ENCODE results near the gene EGFL8. TPM values are rescaled to one million over a fixed set of nuclear protein-coding genes. Genes with fewer than 3 reads are reported as not detected.

Gene EGFL8
- total RNA-seq, 1 experiment from 2014 or later = 4.3 TPM

- H3K27me3 ChIP-seq (ENCODE audit: control insufficient read depth, insufficient read depth, low read length) = peaks cover 48% of the 10 kb centered on the region
- DNase-seq = peak; percentile 69
- H3K4me3 ChIP-seq (ENCODE audit: insufficient read depth, low read depth, low read length) = peak within 1 kb of the TSS; percentile 80
- H3K36me3 ChIP-seq (replicated peaks; ENCODE audit: control insufficient read depth, insufficient read depth, low read length) = peaks cover 5% of the 10 kb centered on the region
Measured at GRCh38 chr6:32151863-32152768, 12.3 kb upstream of the EGFL8 start, which contains the start of gene PRRT1. PRRT1 (minus strand) TSS chr6:32151939; CDS start chr6:32151827, 112 bp downstream.

- Histone ChIP-seq H3K27me3 (ENCODE audit: control insufficient read depth, insufficient read depth, low read length) (peaks cover 44% of the 10 kb centered on the region), H3K4me3 (ENCODE audit: insufficient read depth, low read depth, low read length) (peak overlapping the region; percentile 80), H3K36me3 (replicated peaks; ENCODE audit: control insufficient read depth, insufficient read depth, low read length) (peaks cover 10% of the 10 kb centered on the region)
- DNase-seq = peak; percentile 85
Measured at GRCh38 chr6:32152769-32153563, 11.4 kb upstream of the EGFL8 start.

- Histone ChIP-seq H3K4me3 (ENCODE audit: insufficient read depth, low read depth, low read length) (peak within 1 kb of the TSS; percentile 80), H3K36me3 (replicated peaks; ENCODE audit: control insufficient read depth, insufficient read depth, low read length) (peaks cover 10% of the 10 kb centered on the region), H3K27me3 (ENCODE audit: control insufficient read depth, insufficient read depth, low read length) (peaks cover 43% of the 10 kb centered on the region)
- peak; percentile 94 for DNase-seq
Measured at GRCh38 chr6:32153564-32154513, 10.6 kb upstream of the EGFL8 start, which contains the start of gene PPT2. PPT2 (plus strand) TSS chr6:32154141; CDS start chr6:32154595, 454 bp downstream.

- peaks cover 10% of the 10 kb centered on the region for H3K36me3 ChIP-seq (replicated peaks; ENCODE audit: control insufficient read depth, insufficient read depth, low read length)
- peak; percentile 89 for DNase-seq
- peaks cover 35% of the 10 kb centered on the region for H3K27me3 ChIP-seq (ENCODE audit: control insufficient read depth, insufficient read depth, low read length)
- peak overlapping the region; percentile 80 for H3K4me3 ChIP-seq (ENCODE audit: insufficient read depth, low read depth, low read length)
Measured at GRCh38 chr6:32154514-32155161, 9.8 kb upstream of the EGFL8 start.

GRCh38 chr6:32156891-32157290 is 7.5 kb upstream of the EGFL8 start:
- peaks cover 10% of the 10 kb centered on the region for H3K36me3 ChIP-seq (replicated peaks; ENCODE audit: control insufficient read depth, insufficient read depth, low read length)
- no peak overlapping the region for H3K4me3 ChIP-seq (ENCODE audit: insufficient read depth, low read depth, low read length)
- no peak for DNase-seq
- peaks cover 13% of the 10 kb centered on the region for H3K27me3 ChIP-seq (ENCODE audit: control insufficient read depth, insufficient read depth, low read length)

- peaks cover 10% of the 10 kb centered on the region for H3K36me3 ChIP-seq (replicated peaks; ENCODE audit: control insufficient read depth, insufficient read depth, low read length)
- peaks cover 1% of the 10 kb centered on the region; the same call in 1 of the 2 replicates for H3K27me3 ChIP-seq (ENCODE audit: control insufficient read depth, insufficient read depth, low read length)
- DNase-seq = no peak
- no peak overlapping the region for H3K4me3 ChIP-seq (ENCODE audit: insufficient read depth, low read depth, low read length)
Measured at GRCh38 chr6:32158052-32158451, 6.3 kb upstream of the EGFL8 start.

- Histone ChIP-seq H3K27me3 (ENCODE audit: control insufficient read depth, insufficient read depth, low read length) (no peaks in the 10 kb centered on the region), H3K36me3 (replicated peaks; ENCODE audit: control insufficient read depth, insufficient read depth, low read length) (peaks cover under 1% of the 10 kb centered on the region), H3K4me3 (ENCODE audit: insufficient read depth, low read depth, low read length) (no peak overlapping the region)
- DNase-seq = no peak
Measured at GRCh38 chr6:32163559-32164258, 686 bp upstream of the EGFL8 start.

- peak; percentile 95 for DNase-seq
- H3K27me3 ChIP-seq (ENCODE audit: control insufficient read depth, insufficient read depth, low read length) = no peaks in the 10 kb centered on the region
- H3K36me3 ChIP-seq (replicated peaks; ENCODE audit: control insufficient read depth, insufficient read depth, low read length) = peaks cover 20% of the 10 kb centered on the region
- H3K4me3 ChIP-seq (ENCODE audit: insufficient read depth, low read depth, low read length) = no peak overlapping the region
Measured at GRCh38 chr6:32166411-32167061, 2.1 kb downstream of the EGFL8 start.

GRCh38 chr6:32167154-32167760 is 2.9 kb downstream of the EGFL8 start:
- peak; percentile 63 for DNase-seq
- Histone ChIP-seq H3K36me3 (replicated peaks; ENCODE audit: control insufficient read depth, insufficient read depth, low read length) (peaks cover 20% of the 10 kb centered on the region), H3K27me3 (ENCODE audit: control insufficient read depth, insufficient read depth, low read length) (no peaks in the 10 kb centered on the region), H3K4me3 (ENCODE audit: insufficient read depth, low read depth, low read length) (no peak overlapping the region)

- Histone ChIP-seq H3K36me3 (replicated peaks; ENCODE audit: control insufficient read depth, insufficient read depth, low read length) (peaks cover 20% of the 10 kb centered on the region), H3K4me3 (ENCODE audit: insufficient read depth, low read depth, low read length) (no peak overlapping the region), H3K27me3 (ENCODE audit: control insufficient read depth, insufficient read depth, low read length) (no peaks in the 10 kb centered on the region)
- no peak for DNase-seq
Measured at GRCh38 chr6:32167761-32168262, 3.4 kb downstream of the EGFL8 start.

GRCh38 chr6:32168350-32168749 is 4.0 kb downstream of the EGFL8 start:
- Histone ChIP-seq H3K36me3 (replicated peaks; ENCODE audit: control insufficient read depth, insufficient read depth, low read length) (peaks cover 20% of the 10 kb centered on the region), H3K27me3 (ENCODE audit: control insufficient read depth, insufficient read depth, low read length) (no peaks in the 10 kb centered on the region), H3K4me3 (ENCODE audit: insufficient read depth, low read depth, low read length) (no peak overlapping the region)
- DNase-seq = no peak

Data from H7 (cell line).